ENCODE data around the gene SLIRP.
"Not testable (repeated sequence)": the region's sequence is repeated elsewhere in the genome, so short reads cannot be mapped to it uniquely, and the experiment has no call there.

Gene SLIRP

DNA sequence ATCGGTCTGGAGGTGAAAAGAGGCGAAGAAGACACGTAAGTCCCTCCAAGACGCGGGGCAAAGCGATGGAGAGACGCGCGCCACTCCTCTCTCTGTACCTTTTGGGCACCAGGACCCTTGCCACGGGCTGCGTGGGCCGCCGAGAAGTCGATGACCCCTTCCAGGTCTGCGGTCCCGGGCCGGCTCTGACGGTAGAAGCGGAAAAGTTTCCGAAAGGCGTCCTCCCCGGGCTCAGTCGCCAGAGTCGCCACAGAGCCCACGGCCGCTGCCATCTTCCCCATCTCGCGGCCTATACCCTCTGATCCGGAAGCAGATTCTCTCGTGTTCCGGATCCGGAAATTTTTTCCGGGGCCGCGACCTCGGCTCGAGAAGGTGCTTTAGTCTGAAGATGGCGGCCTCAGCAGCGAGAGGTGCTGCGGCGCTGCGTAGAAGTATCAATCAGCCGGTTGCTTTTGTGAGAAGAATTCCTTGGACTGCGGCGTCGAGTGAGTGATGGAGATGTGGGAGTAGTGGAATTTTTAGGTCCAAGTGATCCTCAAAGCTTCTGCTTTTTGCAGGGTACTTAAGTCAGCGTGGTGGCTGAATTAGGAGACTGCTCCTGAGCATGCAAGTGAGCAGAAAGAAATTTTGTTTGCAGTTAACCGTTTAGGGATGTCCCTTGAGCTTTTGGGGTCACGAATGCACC, at the start of gene SLIRP, which contains the start of gene ALKBH1:
Gene SLIRP, plus strand, starts transcription at position 380 of the 685 bp plus-strand sequence. Its CDS starts 9 bp downstream, at position 389.
Gene ALKBH1, minus strand, starts transcription at position 300 of the 685 bp plus-strand sequence. Its CDS starts 19 bp downstream, at position 281.
- H3K27ac Mint-ChIP-seq: peak within 1 kb of the TSS; percentile 94
- no peaks in the 10 kb centered on the region for H3K27me3 Mint-ChIP-seq (ENCODE audit: low read depth)
- H3K36me3 Mint-ChIP-seq (ENCODE audit: low read depth): peaks cover 13% of the 10 kb centered on the region
- H3K9me3 Mint-ChIP-seq: no peaks in the 10 kb centered on the region
- peaks cover 31% of the 10 kb centered on the region for H3K4me1 Mint-ChIP-seq (ENCODE audit: low read depth)
- peak within 1 kb of the TSS; percentile 98 for H3K4me3 Mint-ChIP-seq

DNA sequence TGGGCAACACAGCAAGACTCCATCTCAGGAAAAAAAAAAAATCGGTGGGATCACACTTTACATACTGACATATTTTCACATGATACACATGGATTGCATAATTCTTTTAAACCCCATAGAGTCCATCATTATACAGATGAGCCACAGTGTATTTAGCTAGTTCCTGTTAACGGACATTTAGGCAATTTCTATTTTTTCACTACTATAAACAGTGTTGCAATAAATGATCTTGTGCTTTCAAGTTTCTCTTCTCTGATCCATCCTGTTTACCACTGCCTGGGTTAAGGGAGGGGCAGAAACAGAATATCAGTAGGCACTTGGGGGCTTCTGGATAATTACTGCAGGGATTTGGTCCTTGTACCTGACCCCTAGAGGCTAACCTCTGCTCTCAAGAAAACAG, 48.1 kb upstream of the SLIRP start:
- peaks cover 8% of the 10 kb centered on the region for H3K4me1 Mint-ChIP-seq (ENCODE audit: low read depth)
- H3K4me3 Mint-ChIP-seq: no peak overlapping the region
- no peaks in the 10 kb centered on the region for H3K36me3 Mint-ChIP-seq (ENCODE audit: low read depth)
- H3K27ac Mint-ChIP-seq: no peak overlapping the region
- H3K9me3 Mint-ChIP-seq: no peaks in the 10 kb centered on the region
- H3K27me3 Mint-ChIP-seq (ENCODE audit: low read depth): no peaks in the 10 kb centered on the region

DNA sequence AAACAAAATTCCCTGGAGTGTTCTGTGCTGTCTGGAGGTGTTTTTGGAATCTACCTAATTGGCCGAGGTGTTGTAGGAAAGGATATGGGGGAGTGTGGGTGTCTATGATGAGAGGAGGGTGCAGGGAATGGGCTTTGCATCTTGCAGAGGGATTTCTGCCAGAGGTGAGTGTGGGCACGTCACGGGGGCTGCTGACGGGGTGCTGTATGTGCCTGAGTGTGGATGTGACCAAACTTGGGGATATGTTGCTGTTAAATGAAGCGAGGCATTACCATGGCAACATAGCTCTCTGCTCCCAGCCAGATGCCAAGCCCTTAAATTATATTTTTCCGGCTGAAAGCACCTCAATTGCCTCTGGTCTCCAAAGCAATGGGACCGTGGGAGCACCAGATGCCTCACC, 47.1 kb upstream of the SLIRP start:
- H3K4me1 Mint-ChIP-seq (ENCODE audit: low read depth): peaks cover 6% of the 10 kb centered on the region
- H3K27me3 Mint-ChIP-seq (ENCODE audit: low read depth): no peaks in the 10 kb centered on the region
- no peaks in the 10 kb centered on the region for H3K9me3 Mint-ChIP-seq
- H3K4me3 Mint-ChIP-seq: no peak overlapping the region
- H3K27ac Mint-ChIP-seq: no peak overlapping the region
- no peaks in the 10 kb centered on the region for H3K36me3 Mint-ChIP-seq (ENCODE audit: low read depth)

DNA sequence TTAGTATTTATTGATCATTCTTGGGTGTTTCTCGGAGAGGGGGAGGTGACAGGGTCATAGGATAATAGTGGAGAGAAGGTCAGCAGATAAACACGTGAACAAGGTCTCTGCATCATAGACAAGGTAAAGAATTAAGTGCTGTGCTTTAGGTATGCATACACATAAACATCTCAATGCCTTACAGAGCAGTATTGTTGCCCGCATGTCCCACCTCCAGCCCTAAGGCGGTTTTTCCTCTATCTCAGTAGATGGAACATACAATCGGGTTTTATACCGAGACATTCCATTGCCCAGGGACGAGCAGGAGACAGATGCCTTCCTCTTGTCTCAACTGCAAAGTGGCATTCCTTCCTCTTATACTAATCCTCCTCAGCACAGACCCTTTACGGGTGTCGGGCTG, 46.3 kb upstream of the SLIRP start:
- not testable (repeated sequence) for H3K4me3 Mint-ChIP-seq; H3K27ac Mint-ChIP-seq; H3K36me3 Mint-ChIP-seq (ENCODE audit: low read depth); H3K27me3 Mint-ChIP-seq (ENCODE audit: low read depth); H3K4me1 Mint-ChIP-seq (ENCODE audit: low read depth); H3K9me3 Mint-ChIP-seq

GRCh38 chr14:77663293-77663692, 44.6 kb upstream of the SLIRP start:
- H3K27me3 Mint-ChIP-seq (ENCODE audit: low read depth): no peaks in the 10 kb centered on the region
- no peak overlapping the region for H3K27ac Mint-ChIP-seq
- H3K4me1 Mint-ChIP-seq (ENCODE audit: low read depth): peaks cover 9% of the 10 kb centered on the region
- peaks cover 3% of the 10 kb centered on the region for H3K36me3 Mint-ChIP-seq (ENCODE audit: low read depth)
- no peak overlapping the region for H3K4me3 Mint-ChIP-seq
- H3K9me3 Mint-ChIP-seq: no peaks in the 10 kb centered on the region

DNA sequence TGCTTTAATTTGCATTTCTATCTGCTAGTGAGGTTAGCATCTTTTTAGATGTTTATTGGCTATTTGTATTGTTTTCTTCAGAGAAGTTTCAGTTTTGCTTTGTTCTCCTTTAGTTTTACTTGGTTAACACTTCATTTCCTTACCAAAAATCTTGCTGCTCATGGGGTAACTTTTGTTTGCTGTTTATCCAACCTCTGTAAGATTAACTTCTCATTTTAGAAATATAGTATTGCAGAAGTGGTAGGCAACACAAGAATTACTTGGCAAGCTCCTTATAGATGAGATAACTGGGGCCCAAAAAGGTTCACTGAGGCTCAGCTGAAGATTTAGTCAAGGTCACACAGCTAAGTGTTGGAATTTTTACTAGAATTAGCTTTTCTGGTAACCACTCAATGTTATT, 40.6 kb upstream of the SLIRP start:
- Mint-ChIP-seq H3K9me3 (no peaks in the 10 kb centered on the region), H3K4me1 (ENCODE audit: low read depth) (peaks cover 9% of the 10 kb centered on the region), H3K27me3 (ENCODE audit: low read depth) (no peaks in the 10 kb centered on the region), H3K4me3 (no peak overlapping the region), H3K36me3 (ENCODE audit: low read depth) (peaks cover 3% of the 10 kb centered on the region), H3K27ac (no peak overlapping the region)

DNA sequence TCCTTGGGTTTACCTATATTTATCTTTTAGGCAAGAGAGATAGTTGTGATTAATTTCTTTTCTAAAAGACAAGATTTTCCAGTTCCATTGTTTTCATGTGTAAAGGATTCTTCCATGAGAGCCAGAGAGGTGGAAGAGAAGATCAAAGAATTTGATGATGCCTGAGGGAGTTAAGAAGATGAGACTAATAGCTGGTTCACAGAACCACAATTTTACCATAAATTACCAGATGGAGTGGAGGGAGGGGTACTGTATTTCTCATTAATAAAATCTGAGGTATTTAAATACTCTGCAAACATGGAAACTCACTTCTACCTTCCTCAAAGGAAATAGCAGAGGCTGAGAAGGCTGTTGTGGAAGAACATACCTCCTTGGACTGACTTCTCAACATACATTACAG, 34.7 kb upstream of the SLIRP start:
- peaks cover 19% of the 10 kb centered on the region for H3K36me3 Mint-ChIP-seq (ENCODE audit: low read depth)
- H3K27ac Mint-ChIP-seq: no peak overlapping the region
- H3K9me3 Mint-ChIP-seq: no peaks in the 10 kb centered on the region
- H3K27me3 Mint-ChIP-seq (ENCODE audit: low read depth): no peaks in the 10 kb centered on the region
- no peaks in the 10 kb centered on the region for H3K4me1 Mint-ChIP-seq (ENCODE audit: low read depth)
- H3K4me3 Mint-ChIP-seq: no peak overlapping the region

DNA sequence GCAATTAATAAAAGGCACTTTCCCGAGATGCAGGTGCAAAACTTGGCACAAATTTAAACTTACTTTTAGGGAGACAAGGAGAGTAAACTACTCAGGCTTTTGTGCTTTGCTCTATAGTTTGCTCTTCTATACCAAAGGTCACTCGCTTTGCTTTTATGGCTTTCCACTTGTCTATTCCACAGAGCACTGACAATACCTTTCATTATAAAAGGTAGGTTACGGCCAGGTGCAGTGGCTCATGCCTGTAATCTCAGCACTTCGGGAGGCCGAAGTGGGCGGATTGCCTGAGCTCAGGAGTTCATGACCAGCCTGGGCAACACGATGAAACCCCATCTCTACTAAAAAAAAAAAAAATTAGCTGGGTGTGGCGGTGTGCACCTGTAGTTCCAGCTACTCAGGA, 33.0 kb upstream of the SLIRP start:
- Mint-ChIP-seq H3K36me3 (ENCODE audit: low read depth) (peaks cover 27% of the 10 kb centered on the region), H3K4me1 (ENCODE audit: low read depth) (no peaks in the 10 kb centered on the region), H3K4me3 (no peak overlapping the region), H3K27me3 (ENCODE audit: low read depth) (no peaks in the 10 kb centered on the region), H3K27ac (no peak overlapping the region), H3K9me3 (no peaks in the 10 kb centered on the region)

DNA sequence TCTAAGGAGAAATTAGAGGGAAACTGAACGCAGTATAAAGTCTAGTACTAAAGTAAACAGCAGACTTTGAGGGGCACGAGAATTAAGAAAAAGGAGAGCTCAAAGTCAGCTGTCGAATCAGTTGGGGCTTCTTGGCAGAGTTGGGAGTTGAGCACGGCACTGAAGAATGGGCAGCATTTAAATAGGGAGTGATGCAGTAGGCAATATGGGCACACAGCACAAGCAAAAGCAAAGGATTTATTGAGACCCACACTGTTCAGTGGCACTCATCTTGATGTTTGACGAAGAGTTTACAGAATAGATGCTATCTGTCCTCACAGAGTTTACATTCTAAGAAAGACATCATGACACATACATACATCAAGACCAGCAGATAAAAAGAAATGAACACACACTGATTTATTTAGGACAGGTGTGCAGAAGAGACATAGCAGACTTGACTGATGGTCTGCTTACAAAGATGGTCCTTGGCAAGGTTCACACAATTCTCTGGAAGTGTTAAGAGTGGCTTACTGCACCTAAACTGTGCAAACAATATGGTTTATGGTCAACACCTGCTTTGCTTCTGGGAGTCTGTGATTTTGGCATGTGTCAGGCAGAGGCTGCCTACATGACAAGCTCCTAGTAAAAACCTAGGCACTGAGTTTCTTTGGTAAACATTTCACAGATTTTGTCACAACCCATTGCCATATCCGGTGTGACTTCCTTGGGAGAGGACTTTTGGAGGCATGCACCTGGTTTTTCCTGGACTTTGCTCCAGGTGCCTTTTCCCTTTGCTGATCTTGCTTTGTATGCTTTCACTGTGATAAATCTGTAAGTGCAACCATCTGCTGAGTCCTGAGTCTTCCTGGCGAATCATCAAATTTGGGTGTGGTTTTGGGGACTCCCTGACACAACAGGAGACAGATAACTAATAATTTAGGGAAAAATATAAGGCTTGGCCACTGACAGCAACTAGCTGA, 26.4 kb upstream of the SLIRP start:
- Mint-ChIP-seq H3K36me3 (ENCODE audit: low read depth) (peaks cover 14% of the 10 kb centered on the region), H3K4me1 (ENCODE audit: low read depth) (peaks cover 2% of the 10 kb centered on the region)

GRCh38 chr14:77682158-77682553, 25.7 kb upstream of the SLIRP start:
- Mint-ChIP-seq H3K36me3 (ENCODE audit: low read depth) (peaks cover 17% of the 10 kb centered on the region), H3K4me3 (no peak overlapping the region), H3K27ac (no peak overlapping the region), H3K4me1 (ENCODE audit: low read depth) (peaks cover 2% of the 10 kb centered on the region), H3K9me3 (no peaks in the 10 kb centered on the region), H3K27me3 (ENCODE audit: low read depth) (no peaks in the 10 kb centered on the region)

More for the DNA sequence above, 26.4 kb upstream of the SLIRP start:
- Mint-ChIP-seq H3K27ac (no peak overlapping the region), H3K9me3 (no peaks in the 10 kb centered on the region), H3K4me3 (no peak overlapping the region), H3K27me3 (ENCODE audit: low read depth) (no peaks in the 10 kb centered on the region)

DNA sequence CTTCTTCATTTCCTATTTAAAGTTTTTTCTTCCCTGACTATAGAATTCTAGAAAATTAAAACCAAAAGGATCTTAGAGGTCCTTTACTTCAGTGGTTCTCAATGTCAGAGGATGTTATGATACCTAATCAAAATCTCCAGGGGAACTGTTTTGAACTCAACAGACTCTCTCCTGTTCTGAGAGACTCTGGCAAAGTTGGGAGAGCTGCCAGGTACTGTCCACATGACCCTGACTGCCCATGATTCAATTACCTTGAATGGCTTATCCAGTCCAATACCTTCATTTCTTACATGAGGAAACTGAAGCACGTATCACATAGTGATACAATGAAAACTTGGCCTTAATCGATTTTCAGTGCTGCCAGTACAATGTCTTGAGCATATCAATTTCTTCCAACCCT, 16.6 kb upstream of the SLIRP start:
- H3K4me3 Mint-ChIP-seq: no peak overlapping the region
- peaks cover 30% of the 10 kb centered on the region for H3K36me3 Mint-ChIP-seq (ENCODE audit: low read depth)
- no peaks in the 10 kb centered on the region for H3K9me3 Mint-ChIP-seq
- no peaks in the 10 kb centered on the region for H3K27me3 Mint-ChIP-seq (ENCODE audit: low read depth)
- peaks cover 2% of the 10 kb centered on the region for H3K4me1 Mint-ChIP-seq (ENCODE audit: low read depth)
- no peak overlapping the region for H3K27ac Mint-ChIP-seq

- H3K27me3 Mint-ChIP-seq (ENCODE audit: low read depth): no peaks in the 10 kb centered on the region
- H3K36me3 Mint-ChIP-seq (ENCODE audit: low read depth): peaks cover 12% of the 10 kb centered on the region
- H3K27ac Mint-ChIP-seq: peak overlapping the region; percentile 94
- H3K4me3 Mint-ChIP-seq: peak overlapping the region; percentile 98
- no peaks in the 10 kb centered on the region for H3K9me3 Mint-ChIP-seq
- H3K4me1 Mint-ChIP-seq (ENCODE audit: low read depth): peaks cover 31% of the 10 kb centered on the region
Observed at GRCh38 chr14:77707355-77707723, 564 bp upstream of the SLIRP start.

DNA sequence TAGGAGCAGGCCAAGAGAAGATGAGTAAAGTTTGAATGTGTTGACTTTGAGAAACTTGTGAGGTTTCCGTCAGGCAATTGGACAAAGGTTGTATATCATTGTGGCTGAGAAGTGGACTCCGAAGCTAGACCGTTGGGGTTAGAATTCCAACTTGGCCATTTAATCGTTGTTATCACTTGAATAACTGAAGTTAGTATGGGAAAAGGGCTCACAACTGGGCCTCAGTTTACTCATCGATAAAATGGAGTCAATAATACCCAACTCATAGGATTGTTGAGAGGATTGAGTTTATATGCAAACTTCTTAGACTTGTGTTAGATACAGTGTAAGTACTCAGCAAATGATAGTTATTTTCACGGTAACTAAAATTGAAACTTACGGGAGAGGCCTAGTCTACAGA, 846 bp downstream of the SLIRP start:
- Mint-ChIP-seq H3K9me3 (no peaks in the 10 kb centered on the region), H3K36me3 (ENCODE audit: low read depth) (peaks cover 17% of the 10 kb centered on the region), H3K4me3 (peak overlapping the region; percentile 98), H3K4me1 (ENCODE audit: low read depth) (peaks cover 31% of the 10 kb centered on the region), H3K27ac (peak overlapping the region; percentile 94), H3K27me3 (ENCODE audit: low read depth) (no peaks in the 10 kb centered on the region)

DNA sequence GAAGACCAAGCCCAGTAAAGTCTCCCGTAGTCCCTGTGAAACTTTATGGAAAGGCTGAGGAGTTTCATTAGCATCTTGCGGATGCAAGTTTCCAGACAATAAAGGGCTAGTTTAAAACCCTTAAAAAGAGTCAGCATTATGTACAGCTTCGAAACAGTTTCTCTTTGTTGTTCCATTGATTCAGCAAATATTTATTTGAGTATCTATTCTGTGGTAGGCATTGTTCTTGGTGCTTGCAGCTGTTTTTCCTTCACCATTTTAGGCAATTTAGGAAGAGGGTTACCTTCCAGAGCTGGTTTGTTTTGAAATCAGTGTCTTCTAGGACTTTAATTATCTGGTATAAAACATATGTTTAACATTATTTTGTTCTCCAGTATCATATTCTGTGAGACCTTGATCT, 1.5 kb downstream of the SLIRP start:
- Mint-ChIP-seq H3K4me1 (ENCODE audit: low read depth) (peaks cover 31% of the 10 kb centered on the region), H3K27me3 (ENCODE audit: low read depth) (no peaks in the 10 kb centered on the region), H3K27ac (no peak overlapping the region), H3K9me3 (no peaks in the 10 kb centered on the region), H3K4me3 (peak overlapping the region; percentile 98), H3K36me3 (ENCODE audit: low read depth) (peaks cover 17% of the 10 kb centered on the region)

DNA sequence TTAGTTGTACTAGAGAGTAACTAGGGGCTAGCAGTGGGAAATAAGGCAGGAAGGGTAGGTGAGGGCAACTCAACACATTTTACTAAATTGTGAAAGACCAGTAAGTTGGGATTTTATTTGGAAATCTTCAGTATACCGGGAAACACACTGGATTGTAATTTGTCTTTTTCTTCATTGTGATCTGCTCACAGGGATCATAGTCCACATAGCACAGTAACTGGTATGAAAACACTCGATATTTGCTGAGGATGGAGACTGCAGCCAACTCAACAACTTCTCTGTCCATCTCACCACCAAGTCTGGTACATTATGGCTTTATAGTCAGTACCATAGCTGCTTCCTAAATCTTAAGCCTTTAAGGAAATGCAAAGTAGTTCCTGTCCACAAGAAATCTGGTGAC, 2.5 kb downstream of the SLIRP start:
- Mint-ChIP-seq H3K4me3 (no peak overlapping the region), H3K36me3 (ENCODE audit: low read depth) (peaks cover 24% of the 10 kb centered on the region), H3K4me1 (ENCODE audit: low read depth) (peaks cover 38% of the 10 kb centered on the region), H3K27me3 (ENCODE audit: low read depth) (no peaks in the 10 kb centered on the region), H3K27ac (no peak overlapping the region), H3K9me3 (no peaks in the 10 kb centered on the region)

All from T-helper 1 cell treated with Interleukin-12 subunit alpha and Interleukin-12 subunit beta and Interleukin-4 antibody, amounts not matched to agents 30 μg/mL and 1 μg/mL, for 36 hours (primary cell).